T follicular helper cell (primary cell): ENCODE results near the gene MIPEP.

Experiments used
- DNase-seq: peaks from one replicate; pipeline ENCODE4 v3.0.0-alpha.2; 2020; ENCODE audit warnings: low read depth

MIPEP gene

GRCh38 chr13:23680845-23681669 is 208.1 kb downstream of the MIPEP start:
- DNase-seq, result no peak
